ENCODE data around the gene OTUD5. TPM values are rescaled to one million over a fixed set of nuclear protein-coding genes. Genes with fewer than 3 reads are reported as not detected.

OTUD5 gene
- total RNA-seq, 1 experiment from 2014 or later = 62.5 TPM

DNA sequence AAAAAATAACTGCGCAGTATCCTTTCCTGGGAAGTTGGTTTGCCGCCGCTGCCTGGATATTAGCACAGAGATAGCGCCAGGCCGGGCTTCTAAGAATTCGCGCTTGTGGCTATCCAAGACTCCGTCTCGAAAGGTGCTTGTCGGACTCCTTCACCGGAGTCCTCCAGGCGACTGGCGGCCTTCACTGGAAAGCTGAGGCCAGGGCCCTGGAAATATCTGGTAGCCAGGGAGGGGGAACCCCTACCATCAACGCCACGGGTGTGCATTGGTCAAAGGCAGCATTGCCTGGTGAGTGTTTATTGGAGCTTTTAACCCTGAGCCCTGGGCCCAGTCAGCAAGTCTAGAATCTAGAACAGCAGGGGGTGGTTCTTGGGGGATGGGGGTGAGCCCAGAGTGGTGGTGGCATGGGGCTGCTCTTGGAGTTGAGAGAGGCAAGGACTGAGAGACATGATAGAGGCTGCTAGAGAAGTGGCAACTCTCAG is 38.0 kb downstream of the OTUD5 start:
- H2BK120ac ChIP-seq (ENCODE audit: low read depth, low read length, poor library complexity, severe bottlenecking) = no peak overlapping the region
- DNase-seq = no peak
- peaks cover 2% of the 10 kb centered on the region for H4K20me1 ChIP-seq (ENCODE audit: control insufficient read depth, insufficient read depth, insufficient read length)
- H2BK20ac ChIP-seq (ENCODE audit: low read depth, low read length, poor library complexity, severe bottlenecking) = no peak overlapping the region
- H2BK5ac ChIP-seq (ENCODE audit: insufficient read length, low read length) = peak overlapping the region; percentile 47
- H3K18ac ChIP-seq (ENCODE audit: insufficient read length, low read depth, low read length) = peak overlapping the region; percentile 76
- peak overlapping the region; percentile 88 for H3K9ac ChIP-seq (ENCODE audit: extremely low read depth, insufficient read length, low read length)
- H3T11ph ChIP-seq (ENCODE audit: low read length) = no peak overlapping the region
- H3K27me3 ChIP-seq (ENCODE audit: insufficient read depth, low read length) = no peaks in the 10 kb centered on the region
- Mint-ChIP-seq H3K4me1 (peaks cover 24 to 42% of the 10 kb centered on the region in 2 experiments), H3K4me3 (peak overlapping the region; percentile 95 to 99), H3K9me3 (peaks cover 68 to 79% of the 10 kb centered on the region in 2 experiments), H3K36me3 (ENCODE audit: insufficient read depth in 1 of 3, low read depth in 3 of 3) (peaks cover 54 to 67% (median 57%) of the 10 kb centered on the region in 3 experiments), H3K27me3 (ENCODE audit: low read depth) (peaks cover 4% of the 10 kb centered on the region), H3K27ac (peak overlapping the region; percentile 93 to 97 (median 97))
- peak overlapping the region; percentile 13 for H2BK12ac ChIP-seq (ENCODE audit: insufficient read length, low read depth, low read length)
- peaks cover 30% of the 10 kb centered on the region for H3K79me2 ChIP-seq (ENCODE audit: insufficient read depth, low read length)
- TF ChIP-seq, protein P1, sequence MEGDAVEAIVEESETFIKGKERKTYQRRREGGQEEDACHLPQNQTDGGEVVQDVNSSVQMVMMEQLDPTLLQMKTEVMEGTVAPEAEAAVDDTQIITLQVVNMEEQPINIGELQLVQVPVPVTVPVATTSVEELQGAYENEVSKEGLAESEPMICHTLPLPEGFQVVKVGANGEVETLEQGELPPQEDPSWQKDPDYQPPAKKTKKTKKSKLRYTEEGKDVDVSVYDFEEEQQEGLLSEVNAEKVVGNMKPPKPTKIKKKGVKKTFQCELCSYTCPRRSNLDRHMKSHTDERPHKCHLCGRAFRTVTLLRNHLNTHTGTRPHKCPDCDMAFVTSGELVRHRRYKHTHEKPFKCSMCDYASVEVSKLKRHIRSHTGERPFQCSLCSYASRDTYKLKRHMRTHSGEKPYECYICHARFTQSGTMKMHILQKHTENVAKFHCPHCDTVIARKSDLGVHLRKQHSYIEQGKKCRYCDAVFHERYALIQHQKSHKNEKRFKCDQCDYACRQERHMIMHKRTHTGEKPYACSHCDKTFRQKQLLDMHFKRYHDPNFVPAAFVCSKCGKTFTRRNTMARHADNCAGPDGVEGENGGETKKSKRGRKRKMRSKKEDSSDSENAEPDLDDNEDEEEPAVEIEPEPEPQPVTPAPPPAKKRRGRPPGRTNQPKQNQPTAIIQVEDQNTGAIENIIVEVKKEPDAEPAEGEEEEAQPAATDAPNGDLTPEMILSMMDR (conservative IDR thresholded peaks at IDR 0.05) = no peak
- H4K8ac ChIP-seq (replicated peaks; ENCODE audit: insufficient read length, low read depth, low read length) = no peak overlapping the region
- H3K4ac ChIP-seq (ENCODE audit: low read depth, low read length) = no peak overlapping the region; the same call in 1 of the 2 replicates
- H3K79me1 ChIP-seq (ENCODE audit: insufficient read depth, low read depth, low read length, poor library complexity, severe bottlenecking) = peaks cover 4% of the 10 kb centered on the region
- H3K56ac ChIP-seq (ENCODE audit: insufficient read length, low read depth, low read length) = no peak overlapping the region
- no CpG with 5 or more reads among the region's 15 CpGs for WGBS (ENCODE audit: extremely low coverage, insufficient read length, low lambda C conversion rate)
- H2AK5ac ChIP-seq (ENCODE audit: insufficient read length, low read length) = no peak overlapping the region
- no peak overlapping the region for H3K23ac ChIP-seq (ENCODE audit: insufficient read length, low read depth, low read length)
- H2BK15ac ChIP-seq (ENCODE audit: low read depth, low read length) = no peak overlapping the region
- H4K5ac ChIP-seq (ENCODE audit: insufficient read length, low read depth, low read length) = peak overlapping the region; percentile 76
- no peaks in the 10 kb centered on the region for H3K9me3 ChIP-seq (ENCODE audit: control insufficient read depth, low read depth, low read length)
- peaks cover 11% of the 10 kb centered on the region; the same call in 1 of the 2 replicates for H3K4me1 ChIP-seq (ENCODE audit: insufficient read depth, low read length)
- peak overlapping the region; percentile 29 for H3K27ac ChIP-seq (ENCODE audit: insufficient read length, low read depth, low read length)
- peak overlapping the region; percentile 86 for H4K91ac ChIP-seq (ENCODE audit: insufficient read length, low read depth, low read length)
- H2AFZ ChIP-seq (ENCODE audit: low read length) = no peak overlapping the region
- peak overlapping the region; percentile 63 for H3K4me2 ChIP-seq (ENCODE audit: insufficient read depth, insufficient read length, low read length)
- no peaks in the 10 kb centered on the region for H3K23me2 ChIP-seq (ENCODE audit: insufficient read length, low read depth, low read length, poor library complexity, severe bottlenecking)
- H3K14ac ChIP-seq (ENCODE audit: insufficient read depth, low read length) = peak overlapping the region; percentile 58; the same call in 1 of the 2 replicates
